Measurements from ENCODE around the gene WNK3. TPM values are rescaled to one million over a fixed set of nuclear protein-coding genes. Genes with fewer than 3 reads are reported as not detected.

The WNK3 gene
- total RNA-seq, 1 experiment from 2014 or later, result 0.33 TPM

DNA sequence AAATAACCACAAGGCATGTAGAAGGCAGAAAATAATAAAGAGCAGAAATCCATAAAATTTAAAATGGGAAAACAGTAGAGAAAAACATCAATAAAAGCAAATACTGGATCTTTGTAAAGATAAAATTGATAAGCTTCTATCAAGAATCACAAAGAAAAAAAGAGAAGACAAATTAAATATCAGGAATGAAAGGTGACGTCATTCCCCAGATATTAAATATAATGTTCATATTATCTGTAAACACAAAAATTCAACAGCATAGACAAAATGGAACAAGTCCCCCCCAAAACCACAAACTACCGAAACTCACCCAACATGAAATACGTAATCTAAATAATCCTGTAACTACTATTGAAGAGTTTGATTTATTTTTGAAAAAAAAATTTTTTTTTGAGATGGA, 144.2 kb downstream of the WNK3 start:
- no peaks in the 10 kb centered on the region for H3K79me2 ChIP-seq (ENCODE audit: low read length)
- POLR2A ChIA-PET (ENCODE audit: unreplicated experiment), result no interaction called here
- CTCF ChIA-PET, result no interaction called here
- H4K20me1 ChIP-seq (ENCODE audit: low read length), result no peaks in the 10 kb centered on the region
- no peak overlapping the region for H3K9ac ChIP-seq (ENCODE audit: low read length)
- H3K4me2 ChIP-seq (ENCODE audit: low read length), result no peak overlapping the region
- H2AFZ ChIP-seq (ENCODE audit: low read length), result no peak overlapping the region
- TF ChIP-seq, protein P1, sequence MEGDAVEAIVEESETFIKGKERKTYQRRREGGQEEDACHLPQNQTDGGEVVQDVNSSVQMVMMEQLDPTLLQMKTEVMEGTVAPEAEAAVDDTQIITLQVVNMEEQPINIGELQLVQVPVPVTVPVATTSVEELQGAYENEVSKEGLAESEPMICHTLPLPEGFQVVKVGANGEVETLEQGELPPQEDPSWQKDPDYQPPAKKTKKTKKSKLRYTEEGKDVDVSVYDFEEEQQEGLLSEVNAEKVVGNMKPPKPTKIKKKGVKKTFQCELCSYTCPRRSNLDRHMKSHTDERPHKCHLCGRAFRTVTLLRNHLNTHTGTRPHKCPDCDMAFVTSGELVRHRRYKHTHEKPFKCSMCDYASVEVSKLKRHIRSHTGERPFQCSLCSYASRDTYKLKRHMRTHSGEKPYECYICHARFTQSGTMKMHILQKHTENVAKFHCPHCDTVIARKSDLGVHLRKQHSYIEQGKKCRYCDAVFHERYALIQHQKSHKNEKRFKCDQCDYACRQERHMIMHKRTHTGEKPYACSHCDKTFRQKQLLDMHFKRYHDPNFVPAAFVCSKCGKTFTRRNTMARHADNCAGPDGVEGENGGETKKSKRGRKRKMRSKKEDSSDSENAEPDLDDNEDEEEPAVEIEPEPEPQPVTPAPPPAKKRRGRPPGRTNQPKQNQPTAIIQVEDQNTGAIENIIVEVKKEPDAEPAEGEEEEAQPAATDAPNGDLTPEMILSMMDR (conservative IDR thresholded peaks at IDR 0.05; ENCODE audit: low read depth, low read length), result no peak
- TF ChIP-seq EZH2 (IDR thresholded peaks at IDR 0.05; ENCODE audit: low read length, unreplicated experiment) (no peak), EZH2phosphoT487 (IDR thresholded peaks at IDR 0.05; ENCODE audit: borderline replicate concordance, low read length) (no peak)
- no peaks in the 10 kb centered on the region for H3K4me1 ChIP-seq (ENCODE audit: insufficient read depth, low read length)
- no peaks in the 10 kb centered on the region for H3K9me2 ChIP-seq (replicated peaks; ENCODE audit: low read length)
- H3K9me3 ChIP-seq (ENCODE audit: low read length), result no peaks in the 10 kb centered on the region
- H3K36me3 ChIP-seq (ENCODE audit: low read depth, low read length), result no peaks in the 10 kb centered on the region
- no peak for DNase-seq
- H3F3A ChIP-seq (ENCODE audit: low read length, unreplicated experiment), result no peaks in the 10 kb centered on the region
- BruUV-seq (replicated peaks), result no TSS peak
- intact Hi-C loops (cut with micrococcal nuclease), result no loop called here
- no peak for ATAC-seq
- no peaks in the 10 kb centered on the region for H3K27me3 ChIP-seq (ENCODE audit: low read length)
- H3K27ac ChIP-seq (ENCODE audit: low read length), result no peak overlapping the region
- no peak overlapping the region for H3K4me3 ChIP-seq (ENCODE audit: low read length)

DNA sequence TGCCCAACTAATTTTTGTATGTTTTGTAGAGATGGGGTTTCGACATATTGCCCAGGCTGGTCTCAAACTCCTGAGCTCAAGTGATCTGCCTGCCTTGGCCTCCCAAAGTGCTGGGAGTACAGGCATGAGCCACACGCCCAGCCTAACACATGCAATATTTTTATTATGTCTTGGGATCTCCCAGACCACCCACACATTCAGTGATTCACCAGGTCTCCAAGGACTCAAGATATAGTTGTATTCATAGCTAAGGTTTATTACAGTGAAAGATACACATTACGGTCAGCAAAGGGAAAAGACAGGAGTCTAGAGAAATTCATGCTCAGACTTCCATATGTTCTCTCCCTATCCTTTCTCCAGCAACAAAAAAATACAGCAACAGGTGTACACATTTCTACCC, 149.3 kb downstream of the WNK3 start:
- POLR2A ChIA-PET (ENCODE audit: unreplicated experiment), result no interaction called here
- H2AFZ ChIP-seq (ENCODE audit: low read length), result no peak overlapping the region
- no peak overlapping the region for H3K4me2 ChIP-seq (ENCODE audit: low read length)
- no peaks in the 10 kb centered on the region for H3K36me3 ChIP-seq (ENCODE audit: low read depth, low read length)
- intact Hi-C loops (cut with micrococcal nuclease), result no loop called here
- no peaks in the 10 kb centered on the region for H3K79me2 ChIP-seq (ENCODE audit: low read length)
- H3K27me3 ChIP-seq (ENCODE audit: low read length), result no peaks in the 10 kb centered on the region
- H3K4me3 ChIP-seq (ENCODE audit: low read length), result no peak overlapping the region
- CTCF ChIA-PET, result no interaction called here
- no peaks in the 10 kb centered on the region for H4K20me1 ChIP-seq (ENCODE audit: low read length)
- H3K9ac ChIP-seq (ENCODE audit: low read length), result no peak overlapping the region
- H3K9me2 ChIP-seq (replicated peaks; ENCODE audit: low read length), result no peaks in the 10 kb centered on the region
- H3K9me3 ChIP-seq (ENCODE audit: low read length), result no peaks in the 10 kb centered on the region
- no peak overlapping the region for H3K27ac ChIP-seq (ENCODE audit: low read length)
- no peaks in the 10 kb centered on the region for H3K4me1 ChIP-seq (ENCODE audit: insufficient read depth, low read length)
- DNase-seq (no peak), ATAC-seq (no peak)
- TF ChIP-seq EZH2 (IDR thresholded peaks at IDR 0.05; ENCODE audit: low read length, unreplicated experiment) (no peak), EZH2phosphoT487 (IDR thresholded peaks at IDR 0.05; ENCODE audit: borderline replicate concordance, low read length) (no peak)
- TF ChIP-seq, protein P1 (conservative IDR thresholded peaks at IDR 0.05; ENCODE audit: low read depth, low read length), result no peak
- BruUV-seq (replicated peaks), result no TSS peak
- H3F3A ChIP-seq (ENCODE audit: low read length, unreplicated experiment), result no peaks in the 10 kb centered on the region

DNA sequence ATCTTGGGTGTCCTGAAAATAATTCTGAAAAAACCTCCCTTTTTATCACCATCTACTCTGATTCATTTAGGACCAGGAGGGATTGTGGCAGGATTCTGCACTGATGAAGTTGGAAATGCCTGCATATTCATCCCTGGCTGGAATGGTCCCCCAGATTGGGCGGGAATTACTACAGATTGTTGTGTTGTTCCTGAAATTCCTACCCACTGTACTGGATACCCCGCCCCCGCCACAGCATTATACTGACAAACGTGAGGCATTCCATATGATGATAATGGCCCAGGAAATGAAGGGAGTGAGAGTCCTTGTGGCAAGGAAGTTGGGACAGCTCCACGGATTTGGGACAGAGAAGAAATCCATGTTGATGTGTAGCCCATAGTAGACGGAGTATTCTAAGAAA, 159.6 kb downstream of the WNK3 start:
- Histone ChIP-seq H3K27ac (ENCODE audit: low read length) (no peak overlapping the region), H2AFZ (ENCODE audit: low read length) (no peak overlapping the region), H3K9me2 (replicated peaks; ENCODE audit: low read length) (no peaks in the 10 kb centered on the region), H3K27me3 (ENCODE audit: low read length) (no peaks in the 10 kb centered on the region), H3K4me3 (ENCODE audit: low read length) (no peak overlapping the region), H3K79me2 (ENCODE audit: low read length) (no peaks in the 10 kb centered on the region), H3K9me3 (ENCODE audit: low read length) (no peaks in the 10 kb centered on the region), H3K4me2 (ENCODE audit: low read length) (no peak overlapping the region), H3K9ac (ENCODE audit: low read length) (no peak overlapping the region), H3K36me3 (ENCODE audit: low read depth, low read length) (no peaks in the 10 kb centered on the region), H3K4me1 (ENCODE audit: insufficient read depth, low read length) (no peaks in the 10 kb centered on the region), H3F3A (ENCODE audit: low read length, unreplicated experiment) (no peaks in the 10 kb centered on the region), H4K20me1 (ENCODE audit: low read length) (no peaks in the 10 kb centered on the region)
- ChIA-PET POLR2A (ENCODE audit: unreplicated experiment) (no interaction called here), CTCF (no interaction called here)
- TF ChIP-seq EZH2 (IDR thresholded peaks at IDR 0.05; ENCODE audit: low read length, unreplicated experiment) (no peak), EZH2phosphoT487 (IDR thresholded peaks at IDR 0.05; ENCODE audit: borderline replicate concordance, low read length) (no peak)
- ATAC-seq (no peak), DNase-seq (no peak)
- intact Hi-C loops (cut with micrococcal nuclease), result no loop called here
- BruUV-seq (replicated peaks), result no TSS peak

All from PC-3 (cell line).